Neural progenitor cell (in vitro differentiated cells): ENCODE measurements around the gene DNAH10. TPM values are rescaled to one million over a fixed set of nuclear protein-coding genes. Genes with fewer than 3 reads are reported as not detected.

Experiments used
- DNase-seq: peaks from one replicate; pipeline ENCODE4 v3.0.0-alpha.2; 2016; ENCODE audit warnings: low spot score
- H2AFZ ChIP-seq: fragments of 200-600 bp; sonication (generic); replicated peaks from 2 replicates; pipeline ENCODE4 v1.6.1; 2016; ENCODE audit warnings: antibody characterized with exemption
- H3F3A ChIP-seq: fragments of 200-600 bp; sonication (generic); 2 replicates; pipeline ENCODE4 v1.6.1; 2016; ENCODE audit warnings: antibody characterized with exemption, low read depth
- H3K27ac ChIP-seq: fragments of 200-600 bp; sonication (generic); 2 replicates; pipeline ENCODE4 v1.5.1; 2016; ENCODE audit warnings: mild to moderate bottlenecking
- H3K27me3 ChIP-seq: fragments of 200-600 bp; sonication (generic); 2 replicates; pipeline ENCODE4 v1.6.1; 2016; ENCODE audit warnings: mild to moderate bottlenecking, moderate library complexity
- H3K36me3 ChIP-seq: fragments of 200-600 bp; sonication (generic); 2 replicates; pipeline ENCODE4 v1.5.1; 2016
- H3K4me1 ChIP-seq: fragments of 200-600 bp; sonication (generic); 2 replicates; pipeline ENCODE4 v1.6.1; 2016; ENCODE audit warnings: mixed run types
- H3K4me2 ChIP-seq: fragments of 200-600 bp; sonication (generic); 2 replicates; pipeline ENCODE4 v1.6.1; 2016
- H3K4me3 ChIP-seq: fragments of 200-600 bp; sonication (generic); 2 replicates; pipeline ENCODE4 v1.5.1; 2016
- H3K79me2 ChIP-seq: fragments of 200-600 bp; sonication (generic); 2 replicates; pipeline ENCODE4 v1.6.1; 2016; ENCODE audit warnings: low read depth
- H3K9ac ChIP-seq: fragments of 200-600 bp; sonication (generic); 2 replicates; pipeline ENCODE4 v1.6.1; 2016
- H3K9me3 ChIP-seq: fragments of 200-600 bp; sonication (generic); 2 replicates; pipeline ENCODE4 v1.5.1; 2016; ENCODE audit warnings: low read depth
- H4K20me1 ChIP-seq: fragments of 200-600 bp; sonication (generic); 2 replicates; pipeline ENCODE4 v1.6.1; 2016; ENCODE audit warnings: low read depth
- H3K27ac Mint-ChIP-seq: 3 replicates; pipeline ENCODE4 v1.8.0; 2021; ENCODE audit warnings: mixed read lengths
- H3K27me3 Mint-ChIP-seq: 2 replicates; pipeline ENCODE4 v1.8.0; 2022; ENCODE audit warnings: low read depth, mild to moderate bottlenecking, inconsistent platforms, moderate library complexity, mixed read lengths; ENCODE audit not compliant: insufficient read depth
- H3K36me3 Mint-ChIP-seq: 3 replicates; pipeline ENCODE4 v1.8.0; 2021; ENCODE audit warnings: mixed read lengths
- H3K4me1 Mint-ChIP-seq: 3 replicates; pipeline ENCODE4 v1.8.0; 2021; ENCODE audit warnings: mixed read lengths
- H3K4me3 Mint-ChIP-seq: 3 replicates; pipeline ENCODE4 v1.8.0; 2021; ENCODE audit warnings: mild to moderate bottlenecking, moderate library complexity, mixed read lengths
- H3K9me3 Mint-ChIP-seq: 3 replicates; pipeline ENCODE4 v1.8.0; 2020; ENCODE audit warnings: mixed read lengths
- CTCF ChIP-seq: fragments of 200-600 bp; sonication (generic); IDR thresholded peaks from 2 replicates; pipeline ENCODE4 v1.5.1; 2017; ENCODE audit warnings: antibody characterized with exemption, mild to moderate bottlenecking
- EZH2 ChIP-seq: fragments of 200-600 bp; sonication (generic); IDR thresholded peaks from 2 replicates; pipeline ENCODE4 v1.6.1; 2017; ENCODE audit warnings: antibody characterized with exemption, mild to moderate bottlenecking, moderate library complexity
- EZH2phosphoT487 ChIP-seq: fragments of 200-600 bp; sonication (generic); IDR thresholded peaks from 2 replicates; pipeline ENCODE4 v1.6.1; 2017; ENCODE audit warnings: antibody characterized with exemption
- total RNA-seq: library from RNA; depleted of rRNA; stranded (reverse); fragments of >200 nt; gene quantifications from 2 replicates; pipeline ENCODE4 v1.2.3, GENCODE V29; 2015; ENCODE audit warnings: low replicate concordance

The DNAH10 gene
- total RNA-seq, 1 donor from 2014 or later, result 0.26 TPM

DNA sequence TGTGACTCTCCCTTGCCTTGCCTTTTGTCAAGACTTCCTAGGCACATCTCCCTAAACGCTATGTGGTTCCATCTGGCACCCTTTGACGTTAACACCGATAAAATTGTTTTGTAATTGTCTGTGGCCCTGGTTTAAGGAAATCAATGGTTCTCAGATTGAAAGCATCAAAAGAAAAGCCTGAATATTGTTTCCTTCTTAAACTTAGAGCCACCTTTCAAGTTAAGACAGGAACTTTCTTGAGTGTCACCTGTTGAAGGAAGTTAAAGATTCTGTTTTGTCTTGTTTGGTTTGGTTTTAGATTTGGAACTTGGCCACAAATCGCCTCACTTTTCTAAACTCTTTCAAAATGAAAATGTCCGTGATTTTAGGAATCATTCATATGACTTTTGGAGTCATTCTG is 14.8 kb upstream of the DNAH10 start:
- H3K9ac ChIP-seq, result no peak overlapping the region
- H3K4me1 Mint-ChIP-seq, result no peaks in the 10 kb centered on the region
- H3K27ac ChIP-seq, result no peak overlapping the region
- TF ChIP-seq EZH2phosphoT487 (no peak), CTCF (no peak), EZH2 (no peak)
- no peaks in the 10 kb centered on the region for H3F3A ChIP-seq
- no peaks in the 10 kb centered on the region for H3K9me3 ChIP-seq
- no peak for DNase-seq
- H4K20me1 ChIP-seq, result peaks cover 4% of the 10 kb centered on the region
- no peak overlapping the region for H3K4me2 ChIP-seq
- H3K27me3 Mint-ChIP-seq, result peaks cover 3% of the 10 kb centered on the region
- H3K4me3 ChIP-seq, result no peak overlapping the region
- no peaks in the 10 kb centered on the region for H3K27me3 ChIP-seq
- H3K27ac Mint-ChIP-seq, result no peak overlapping the region
- peaks cover 23% of the 10 kb centered on the region for H3K36me3 Mint-ChIP-seq
- peaks cover 4% of the 10 kb centered on the region for H3K36me3 ChIP-seq
- H3K79me2 ChIP-seq, result no peaks in the 10 kb centered on the region
- H2AFZ ChIP-seq, result no peak overlapping the region
- H3K4me1 ChIP-seq, result no peaks in the 10 kb centered on the region
- H3K9me3 Mint-ChIP-seq, result no peaks in the 10 kb centered on the region
- no peak overlapping the region for H3K4me3 Mint-ChIP-seq

- TF ChIP-seq EZH2 (no peak), CTCF (no peak)
- peaks cover 4% of the 10 kb centered on the region for H3K36me3 ChIP-seq
Measured at GRCh38 chr12:123748161-123748560, 13.9 kb upstream of the DNAH10 start.

GRCh38 chr12:123748661-123749060 is 13.4 kb upstream of the DNAH10 start:
- Histone ChIP-seq H3K9me3 (no peaks in the 10 kb centered on the region), H3K36me3 (peaks cover 4% of the 10 kb centered on the region), H3K9ac (no peak overlapping the region), H2AFZ (no peak overlapping the region), H3F3A (no peaks in the 10 kb centered on the region), H3K79me2 (no peaks in the 10 kb centered on the region), H4K20me1 (peaks cover 4% of the 10 kb centered on the region), H3K4me3 (no peak overlapping the region), H3K4me1 (no peaks in the 10 kb centered on the region), H3K27me3 (no peaks in the 10 kb centered on the region), H3K4me2 (no peak overlapping the region), H3K27ac (no peak overlapping the region)
- H3K4me1 Mint-ChIP-seq, result no peaks in the 10 kb centered on the region
- no peak overlapping the region for H3K4me3 Mint-ChIP-seq
- H3K27ac Mint-ChIP-seq, result no peak overlapping the region
- H3K27me3 Mint-ChIP-seq, result peaks cover 3% of the 10 kb centered on the region
- TF ChIP-seq CTCF, result no peak
- no peak for TF ChIP-seq EZH2
- no peak for TF ChIP-seq EZH2phosphoT487
- H3K9me3 Mint-ChIP-seq, result no peaks in the 10 kb centered on the region
- no peak for DNase-seq
- peaks cover 23% of the 10 kb centered on the region for H3K36me3 Mint-ChIP-seq

More at GRCh38 chr12:123748161-123748560, 13.9 kb upstream of the DNAH10 start:
- Histone ChIP-seq H3K4me1 (no peaks in the 10 kb centered on the region), H3K79me2 (no peaks in the 10 kb centered on the region), H4K20me1 (peaks cover 4% of the 10 kb centered on the region), H3K4me3 (no peak overlapping the region), H3K9ac (no peak overlapping the region), H3K27me3 (no peaks in the 10 kb centered on the region), H3K9me3 (no peaks in the 10 kb centered on the region), H3F3A (no peaks in the 10 kb centered on the region), H2AFZ (no peak overlapping the region), H3K27ac (no peak overlapping the region), H3K4me2 (no peak overlapping the region)
- Mint-ChIP-seq H3K4me1 (no peaks in the 10 kb centered on the region), H3K9me3 (no peaks in the 10 kb centered on the region), H3K27me3 (peaks cover 3% of the 10 kb centered on the region), H3K4me3 (no peak overlapping the region), H3K36me3 (peaks cover 23% of the 10 kb centered on the region), H3K27ac (no peak overlapping the region)
- DNase-seq, result no peak

DNA sequence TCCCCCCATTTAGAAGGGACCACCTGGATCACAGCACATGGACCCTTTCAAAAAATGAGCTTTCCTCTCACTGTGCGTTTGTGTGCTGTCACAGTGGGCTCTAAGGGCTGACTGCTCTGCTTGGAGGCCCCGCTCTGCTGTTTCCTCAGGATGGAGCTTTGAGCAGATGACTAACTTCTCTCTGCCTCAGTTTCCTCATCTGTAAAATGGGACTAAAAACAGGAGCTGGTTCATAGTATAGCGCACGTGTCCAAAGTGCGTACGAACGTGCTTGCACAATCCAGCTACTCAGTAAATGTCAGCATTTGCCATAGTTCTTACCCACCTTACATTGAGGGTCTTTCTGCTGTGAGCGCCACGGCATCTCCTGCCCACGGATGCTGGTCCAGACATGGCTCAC is 12.7 kb upstream of the DNAH10 start:
- H3K4me2 ChIP-seq, result no peak overlapping the region
- H3K9ac ChIP-seq, result no peak overlapping the region
- H3K27ac ChIP-seq, result no peak overlapping the region
- H3K4me3 ChIP-seq, result no peak overlapping the region
- peaks cover under 1% of the 10 kb centered on the region for H3K27me3 Mint-ChIP-seq
- no peak overlapping the region for H3K27ac Mint-ChIP-seq
- H3K36me3 ChIP-seq, result peaks cover 4% of the 10 kb centered on the region
- H3K9me3 Mint-ChIP-seq, result no peaks in the 10 kb centered on the region
- no peaks in the 10 kb centered on the region for H3K4me1 Mint-ChIP-seq
- TF ChIP-seq CTCF (no peak), EZH2 (no peak), EZH2phosphoT487 (no peak)
- peaks cover 28% of the 10 kb centered on the region for H3K36me3 Mint-ChIP-seq
- H3K4me3 Mint-ChIP-seq, result no peak overlapping the region
- no peaks in the 10 kb centered on the region for H3F3A ChIP-seq
- no peaks in the 10 kb centered on the region for H3K27me3 ChIP-seq
- no peaks in the 10 kb centered on the region for H3K4me1 ChIP-seq
- peaks cover 4% of the 10 kb centered on the region for H4K20me1 ChIP-seq
- no peaks in the 10 kb centered on the region for H3K79me2 ChIP-seq
- H2AFZ ChIP-seq, result no peak overlapping the region
- DNase-seq, result no peak
- H3K9me3 ChIP-seq, result no peaks in the 10 kb centered on the region
